B cell (primary cell): ENCODE data around the gene MAPRE2. TPM values are rescaled to one million over a fixed set of nuclear protein-coding genes. Genes with fewer than 3 reads are reported as not detected.
A peak's percentile ranks its signal among the peaks of the same experiment; 100 is the strongest.

Source experiments
- ATAC-seq: fragments of 200-7000 bp; cut with Tn5 transposase; one replicate; pipeline ENCODE4 v1.10.0; 2021; ENCODE audit warnings: low read depth, mild to moderate bottlenecking, moderate number of reproducible peaks, moderate library complexity
- CTCF ChIA-PET: fragments of 350-600 bp; sonication (Branson Sonifier 250); formaldehyde crosslinking; loops from one replicate; lab custom pipeline; 2021; ENCODE audit warnings: antibody characterized with exemption, inconsistent platforms; lab: Charles Lee
- POLR2A ChIA-PET: fragments of 350-600 bp; sonication (Branson Sonifier 250); formaldehyde crosslinking; loops from one replicate; lab custom pipeline; 2021; ENCODE audit warnings: antibody characterized with exemption; lab: Charles Lee
- DNase-seq: peaks from one replicate; pipeline ENCODE4 v3.0.0; 2013
- H2AFZ ChIP-seq: 2 replicates; pipeline ENCODE4 v1.6.1; 2012; ENCODE audit warnings: mild to moderate bottlenecking, low read depth, low read length; ENCODE audit not compliant: insufficient read depth, poor library complexity, severe bottlenecking
- H3K27ac ChIP-seq, 2 donors: 1 replicate in 1 of 2; 2 replicates in 1 of 2; pipeline ENCODE4 v1.5.1; 2012 to 2013; ENCODE audit warnings: low read length in 2 of 2, mild to moderate bottlenecking in 2 of 2, moderate library complexity in 1 of 2
- H3K27me3 ChIP-seq, 4 experiments: fragments of 200-600 bp in 1 of 4; sonication (generic) in 1 of 4; replicated peaks in 1 of 4; 1 replicate in 2 of 4; 2 replicates in 2 of 4; pipeline versions ENCODE4 v1.6.1 to v1.7.0; 2013 to 2016; ENCODE audit warnings: low read length in 3 of 4, mild to moderate bottlenecking in 2 of 4, mixed read lengths in 1 of 4, moderate library complexity in 1 of 4; ENCODE audit not compliant: insufficient read depth in 4 of 4, control insufficient read depth in 3 of 4; ENCODE audit errors: control extremely low read depth in 1 of 4
- H3K36me3 ChIP-seq, 2 experiments: replicated peaks in 1 of 2; 1 replicate in 1 of 2; 2 replicates in 1 of 2; pipeline versions ENCODE4 v1.6.1 to v1.7.1; 2013; ENCODE audit warnings: low read length in 1 of 2; ENCODE audit not compliant: insufficient read depth in 2 of 2, control insufficient read depth in 1 of 2; ENCODE audit errors: control extremely low read depth in 1 of 2, extremely low read depth in 1 of 2
- H3K4me1 ChIP-seq, 2 donors: fragments of 200-600 bp in 1 of 2; sonication (generic) in 1 of 2; 1 replicate in 1 of 2; 2 replicates in 1 of 2; pipeline versions ENCODE4 v1.5.1 to v1.6.1; 2013 to 2017; ENCODE audit warnings: low read length in 2 of 2; ENCODE audit not compliant: control insufficient read depth in 2 of 2, insufficient read depth in 2 of 2
- H3K4me2 ChIP-seq: replicated peaks from 2 replicates; pipeline ENCODE3; 2012; ENCODE audit warnings: mild to moderate bottlenecking, low read depth, low read length; ENCODE audit not compliant: poor library complexity, severe bottlenecking
- H3K4me3 ChIP-seq, 5 experiments: fragments of 200-600 bp in 1 of 5; sonication (generic) in 1 of 5; 1 replicate in 3 of 5; 2 replicates in 2 of 5; pipeline versions ENCODE4 v1.5.1 to v1.7.0; 2011 to 2016; ENCODE audit warnings: low read length in 4 of 5, mild to moderate bottlenecking in 4 of 5, low read depth in 2 of 5, control low read depth in 1 of 5, moderate library complexity in 1 of 5; ENCODE audit not compliant: insufficient read depth in 1 of 5; ENCODE audit errors: control extremely low read depth in 1 of 5, extremely low read depth in 1 of 5
- H3K79me2 ChIP-seq: fragments of 200-600 bp; sonication (generic); one replicate; pipeline ENCODE4 v1.6.0; 2016; ENCODE audit warnings: low read length; ENCODE audit not compliant: control insufficient read depth, insufficient read depth
- H3K9ac ChIP-seq: fragments of 200-600 bp; sonication (generic); 2 replicates; pipeline ENCODE4 v1.6.1; 2017; ENCODE audit warnings: mild to moderate bottlenecking, low read length, moderate library complexity
- H3K9me3 ChIP-seq, 3 donors: one replicate each; pipeline versions ENCODE4 v1.6.1 to v1.7.1; 2013; ENCODE audit warnings: low read length in 2 of 3; ENCODE audit not compliant: control insufficient read depth in 2 of 3, insufficient read depth in 1 of 3; ENCODE audit errors: control extremely low read depth in 1 of 3
- H4K20me1 ChIP-seq: 2 replicates; pipeline ENCODE4 v1.6.0; 2012; ENCODE audit warnings: mild to moderate bottlenecking, low read length; ENCODE audit not compliant: insufficient read depth, control insufficient read depth, poor library complexity, severe bottlenecking
- H3K27ac Mint-ChIP-seq: one replicate; pipeline ENCODE4 v1.8.0; 2021; ENCODE audit warnings: mixed read lengths
- H3K27me3 Mint-ChIP-seq: one replicate; pipeline ENCODE4 v1.8.0; 2021; ENCODE audit warnings: mixed read lengths
- H3K4me1 Mint-ChIP-seq: one replicate; pipeline ENCODE4 v1.8.0; 2021; ENCODE audit warnings: mixed read lengths
- H3K4me3 Mint-ChIP-seq: one replicate; pipeline ENCODE4 v1.8.0; 2021; ENCODE audit warnings: mixed read lengths
- H3K9me3 Mint-ChIP-seq: one replicate; pipeline ENCODE4 v1.8.0; 2022; ENCODE audit warnings: mixed read lengths; ENCODE audit not compliant: insufficient read depth
- CTCF ChIP-seq: fragments of 200-600 bp; IDR thresholded peaks from one replicate; pipeline ENCODE4 v1.8.0; 2022; ENCODE audit warnings: antibody characterized with exemption, mild to moderate bottlenecking
- EZH2 ChIP-seq: IDR thresholded peaks from 2 replicates; pipeline ENCODE4 v1.6.1; 2012; ENCODE audit warnings: borderline replicate concordance, low read depth, mild to moderate bottlenecking, moderate library complexity, low read length; ENCODE audit not compliant: insufficient read depth, poor library complexity, severe bottlenecking
- WGBS: methylation state at CpG from one replicate; pipeline ENCODE4 v1.1.5; 2013; ENCODE audit warnings: missing lambda C conversion rate; ENCODE audit not compliant: insufficient coverage; 5-methylcytosine and 5-hydroxymethylcytosine counted together
- intact Hi-C: fragments of 100-400 bp; cut with micrococcal nuclease; formaldehyde crosslinking; loops from one replicate; pipeline ENCODE4 v1.10.0; 2022
- polyA plus RNA-seq: library from polyadenylated mRNA; depleted of rRNA; stranded (reverse); fragments of >200 nt; gene quantifications from 2 replicates; pipeline ENCODE4 v1.2.3, GENCODE V29; 2012
- total RNA-seq, 2 donors: library from RNA; stranded (reverse); fragments of 120-200 nt in 1 of 2; gene quantifications; 1 replicate in 1 of 2; 2 replicates in 1 of 2; pipeline versions ENCODE4 v1.2.3 to v1.2.4, GENCODE V29; 2013 to 2022

MAPRE2 gene
- total and polyA plus RNA-seq, 2 donors (not counting 1 experiment from before 2014, with no cell fraction given) = 36.7 to 63.3 TPM

DNA sequence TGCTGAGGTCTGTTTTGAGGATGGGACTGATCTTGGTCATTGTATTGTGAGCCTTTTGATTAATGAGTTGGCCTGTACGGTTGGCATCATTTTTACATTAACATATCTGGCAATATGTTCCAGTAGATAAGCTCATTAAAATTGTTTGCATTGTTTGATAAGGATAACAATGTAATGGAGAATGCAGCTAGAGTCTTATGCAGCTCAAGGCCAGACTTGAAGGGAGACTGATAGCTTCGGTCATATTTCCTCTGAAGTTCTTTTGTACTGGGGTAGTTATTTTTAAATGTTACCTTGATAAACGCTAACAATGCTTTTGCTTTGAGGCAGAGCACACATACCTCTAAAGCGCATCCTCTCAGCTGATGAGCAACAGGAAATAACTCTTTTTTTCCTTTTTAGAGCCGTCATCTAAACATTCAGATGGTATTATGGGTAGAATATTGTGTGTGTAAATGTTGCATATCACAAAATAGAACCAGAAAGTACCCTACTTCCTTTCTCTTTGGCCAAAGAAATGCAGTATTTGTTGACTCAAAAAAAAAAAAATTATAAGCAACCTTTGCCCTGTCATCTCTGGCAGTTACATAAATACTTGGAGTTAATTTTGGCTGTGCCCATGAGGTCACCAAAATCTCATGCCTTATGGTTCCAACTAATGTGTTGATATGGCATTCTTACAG is 1.3 kb downstream of the MAPRE2 start:
- intact Hi-C loops = loop anchor here (1.0 to 5.0 kb wide), 5 partner anchors 36 to 930 kb away; partner anchors contain the start of gene RMP24
- Histone ChIP-seq H3K79me2 (peaks cover 63% of the 10 kb centered on the region), H3K9me3 (no peaks in the 10 kb centered on the region), H3K9ac (peak overlapping the region; percentile 93), H4K20me1 (peaks cover 8% of the 10 kb centered on the region), H3K27ac (peak overlapping the region; percentile 95 to 96), H3K4me1 (peaks cover 80 to 82% of the 10 kb centered on the region in 2 donors), H3K4me2 (peak overlapping the region; percentile 86), H2AFZ (no peak overlapping the region), H3K27me3 (no peaks in the 10 kb centered on the region), H3K36me3 (no peaks in the 10 kb centered on the region), H3K4me3 (peak overlapping the region; percentile 93 to 99 (median 97))
- ATAC-seq (peak; percentile 6), DNase-seq (peak; percentile 69)
- no CpG with 5 or more reads among the region's 5 CpGs for WGBS
- ChIA-PET CTCF (interaction anchor here (1.0 to 7.0 kb wide), 5 partner anchors 8 to 303 kb away, joined by 3 to 130 read pairs (median 12); no protein-coding TSS in a partner anchor), POLR2A (interaction anchor here (1.7 kb wide), 1 partner anchor 8 kb away, joined by 6 read pairs; no protein-coding TSS in a partner anchor)
- H3K27ac Mint-ChIP-seq = peak overlapping the region; percentile 96
- H3K27me3 Mint-ChIP-seq = no peaks in the 10 kb centered on the region
- H3K9me3 Mint-ChIP-seq = no peaks in the 10 kb centered on the region
- no peak for TF ChIP-seq CTCF
- no peak for TF ChIP-seq EZH2
- peak overlapping the region; percentile 95 for H3K4me3 Mint-ChIP-seq
- peaks cover 89% of the 10 kb centered on the region for H3K4me1 Mint-ChIP-seq

GRCh38 chr18:35043207-35043606 is 2.0 kb downstream of the MAPRE2 start:
- no CpG with 5 or more reads among the region's 5 CpGs for WGBS
- H3K27me3 Mint-ChIP-seq = no peaks in the 10 kb centered on the region
- TF ChIP-seq CTCF (no peak), EZH2 (no peak)
- peaks cover 70% of the 10 kb centered on the region for H3K79me2 ChIP-seq
- peak overlapping the region; percentile 2 to 99 (median 93) for H3K4me3 ChIP-seq
- no peaks in the 10 kb centered on the region for H3K36me3 ChIP-seq
- peak overlapping the region; percentile 93 for H3K9ac ChIP-seq
- no peaks in the 10 kb centered on the region for H3K27me3 ChIP-seq
- no peak overlapping the region for H2AFZ ChIP-seq
- peak overlapping the region; percentile 95 for H3K4me3 Mint-ChIP-seq
- peak overlapping the region; percentile 96 for H3K27ac Mint-ChIP-seq
- ATAC-seq (no peak), DNase-seq (no peak)
- peaks cover 0 to 4% (median 0%) of the 10 kb centered on the region in 3 donors for H3K9me3 ChIP-seq
- ChIA-PET POLR2A (no interaction called here), CTCF (interaction anchor here (3.7 to 7.0 kb wide), 2 partner anchors 7 to 15 kb away, joined by 26 to 130 read pairs; no protein-coding TSS in a partner anchor)
- peaks cover 73 to 75% of the 10 kb centered on the region in 2 donors for H3K4me1 ChIP-seq
- H3K27ac ChIP-seq = peak overlapping the region; percentile 95 to 96
- peaks cover 87% of the 10 kb centered on the region for H3K4me1 Mint-ChIP-seq
- H3K9me3 Mint-ChIP-seq = no peaks in the 10 kb centered on the region
- intact Hi-C loops = loop anchor here (2.0 to 5.0 kb wide), 4 partner anchors 36 to 549 kb away; no protein-coding TSS in a partner anchor
- peak overlapping the region; percentile 86 for H3K4me2 ChIP-seq
- peaks cover 8% of the 10 kb centered on the region for H4K20me1 ChIP-seq
